ENCODE results near the gene VSX1.

- TF ChIP-seq CTCF (conservative IDR thresholded peaks at IDR 0.05 in 1 of 2, IDR thresholded peaks at IDR 0.05 in 1 of 2; ENCODE audit: low read depth in 1 of 2, low read length in 2 of 2): no peak
- TF ChIP-seq EZH2 (IDR thresholded peaks at IDR 0.05; ENCODE audit: low read length, missing control alignments): peak; percentile 50
Measured at GRCh38 chr20:25054995-25055629, 26.8 kb downstream of the VSX1 start.
